ENCODE data around the gene ZNF101. TPM values are rescaled to one million over a fixed set of nuclear protein-coding genes. Genes with fewer than 3 reads are reported as not detected.

The ZNF101 gene
- total RNA-seq, 1 experiment from 2014 or later, result 15.6 TPM

GRCh38 chr19:19652482-19653295 is 15.9 kb upstream of the ZNF101 start:
- ChIA-PET CTCF (interaction anchor here (1.1 kb wide), 1 partner anchor 121 kb away, joined by 3 read pairs; no protein-coding TSS in a partner anchor), POLR2A (no interaction called here)
- ATAC-seq (no peak), DNase-seq (ENCODE audit: low read depth, low spot score) (no peak)
- in situ Hi-C loops (cut with HindIII; ENCODE audit: low pct_unique_long_range_greater_than_20kb, low sequenced_read_pairs), result no loop called here
- intact Hi-C loops (cut with micrococcal nuclease; ENCODE audit: unreplicated experiment), result no loop called here
- no peak for TF ChIP-seq REST (IDR thresholded peaks at IDR 0.05; ENCODE audit: insufficient read depth in 1 of 2, low read depth in 2 of 2, low read length in 1 of 2)
- TF ChIP-seq TCF7L2 (IDR thresholded peaks at IDR 0.05; ENCODE audit: low read depth, low read length), result no peak
- no peak for TF ChIP-seq SIN3A (IDR thresholded peaks at IDR 0.05; ENCODE audit: borderline replicate concordance, insufficient read depth, low read depth, low read length)
- no peak for TF ChIP-seq POLR2AphosphoS5 (IDR thresholded peaks at IDR 0.05; ENCODE audit: low read depth, low read length)
- TF ChIP-seq CTCF (IDR thresholded peaks at IDR 0.05), result no peak
- no peaks in the 10 kb centered on the region for H3K4me1 ChIP-seq (ENCODE audit: control insufficient read depth, insufficient read depth, low read length)
- H3K9me3 ChIP-seq (ENCODE audit: control insufficient read depth, insufficient read depth, low read depth, low read length), result no peaks in the 10 kb centered on the region
- H3K4me3 ChIP-seq (ENCODE audit: low read depth in 2 of 2, low read length in 2 of 2), result no peak overlapping the region
- no peaks in the 10 kb centered on the region for H3K27me3 ChIP-seq (ENCODE audit: control insufficient read depth, insufficient read depth, low read length)
- no peak overlapping the region for H3K27ac ChIP-seq (ENCODE audit: low read length)
- H3K36me3 ChIP-seq (ENCODE audit: control insufficient read depth, insufficient read depth, low read length), result no peaks in the 10 kb centered on the region; the same call in 1 of the 2 replicates
- no TSS peak for BruUV-seq (replicated peaks)

GRCh38 chr19:19653597-19654147 is 15.0 kb upstream of the ZNF101 start:
- H3K4me3 ChIP-seq (ENCODE audit: low read depth in 2 of 2, low read length in 2 of 2), result no peak overlapping the region
- no peak for DNase-seq (ENCODE audit: low read depth, low spot score)
- no TSS peak for BruUV-seq (replicated peaks)
- CTCF ChIA-PET, result no interaction called here
- no peaks in the 10 kb centered on the region; the same call in none of the 2 replicates for H3K36me3 ChIP-seq (ENCODE audit: control insufficient read depth, insufficient read depth, low read length)
- intact Hi-C loops (cut with micrococcal nuclease; ENCODE audit: unreplicated experiment), result no loop called here
- POLR2A ChIA-PET, result no interaction called here
- no peak overlapping the region for H3K27ac ChIP-seq (ENCODE audit: low read length)
- H3K27me3 ChIP-seq (ENCODE audit: control insufficient read depth, insufficient read depth, low read length), result no peaks in the 10 kb centered on the region
- no peak for TF ChIP-seq CTCF (IDR thresholded peaks at IDR 0.05)
- TF ChIP-seq SIN3A (IDR thresholded peaks at IDR 0.05; ENCODE audit: borderline replicate concordance, insufficient read depth, low read depth, low read length), result no peak
- no peak for TF ChIP-seq REST (IDR thresholded peaks at IDR 0.05; ENCODE audit: insufficient read depth in 1 of 2, low read depth in 2 of 2, low read length in 1 of 2)
- TF ChIP-seq POLR2AphosphoS5 (IDR thresholded peaks at IDR 0.05; ENCODE audit: low read depth, low read length), result no peak
- no peak for TF ChIP-seq TCF7L2 (IDR thresholded peaks at IDR 0.05; ENCODE audit: low read depth, low read length)
- no peaks in the 10 kb centered on the region for H3K9me3 ChIP-seq (ENCODE audit: control insufficient read depth, insufficient read depth, low read depth, low read length)
- H3K4me1 ChIP-seq (ENCODE audit: control insufficient read depth, insufficient read depth, low read length), result no peaks in the 10 kb centered on the region
- in situ Hi-C loops (cut with HindIII; ENCODE audit: low pct_unique_long_range_greater_than_20kb, low sequenced_read_pairs), result no loop called here
- no peak for ATAC-seq
